HCT116 (cell line): ENCODE measurements around the gene OR10V1. TPM values are rescaled to one million over a fixed set of nuclear protein-coding genes. Genes with fewer than 3 reads are reported as not detected.
A peak's percentile ranks its signal among the peaks of the same experiment; 100 is the strongest.

Experiments used
- ATAC-seq: fragments of 200-7000 bp; cut with Tn5 transposase; 2 replicates; pipeline ENCODE4 v1.9.1; 2020; ENCODE audit warnings: mild to moderate bottlenecking, moderate library complexity
- BruUV-seq: library from RNA; stranded (reverse); fragments of 400-500 nt; replicated peaks from 2 replicates; lab custom pipeline; 2021; lab: Mats Ljungman, UMichigan
- CTCF ChIA-PET: fragments of 300-600 bp; sonication (Branson Sonifier 250); formaldehyde crosslinking; loops from one replicate; lab custom pipeline; 2021; ENCODE audit warnings: antibody characterized with exemption; lab: Charles Lee
- POLR2A ChIA-PET: fragments of 300-600, 350-600 bp; sonication (Branson Sonifier 250); formaldehyde crosslinking; loops from one replicate; lab custom pipeline; 2021; ENCODE audit warnings: antibody characterized with exemption; lab: Charles Lee
- RAD21 ChIA-PET, 2 experiments: fragments of 300-600 bp; sonication (Branson Sonifier 250); formaldehyde crosslinking; loops; one replicate each; lab custom pipeline; 2023; ENCODE audit warnings: low total read pairs in 2 of 2; ENCODE audit not compliant: uncharacterized antibody in 2 of 2, unreplicated experiment in 2 of 2, low non-redundant PET in 1 of 2; lab: Charles Lee
- DNase-seq: peaks from one replicate; pipeline ENCODE4 v3.0.0-alpha.2; 2010; ENCODE audit warnings: low read depth, low spot score
- H2AFZ ChIP-seq: fragments of 200-600 bp; shearing (Covaris generic), sonication (generic); 2 replicates; pipeline ENCODE4 v1.6.1; 2017; ENCODE audit warnings: low read depth, mixed run types, mixed read lengths, antibody characterized with exemption, low read length; ENCODE audit not compliant: poor library complexity, severe bottlenecking
- H3K27ac ChIP-seq: 2 replicates; pipeline ENCODE4 v1.5.1; 2012; ENCODE audit warnings: low read depth, low read length
- H3K27me3 ChIP-seq: fragments of 200-600 bp; sonication (generic); 2 replicates; pipeline ENCODE4 v1.6.1; 2016; ENCODE audit warnings: mixed run types, low read length, mixed read lengths; ENCODE audit not compliant: insufficient read depth
- H3K36me3 ChIP-seq, 2 experiments: fragments of 200-500 bp in 1 of 2; fragments of 200-600 bp in 1 of 2; sonication (Bioruptor generic) in 1 of 2; sonication (generic) in 1 of 2; 2 replicates each; pipeline versions ENCODE4 v1.5.1 to v1.6.1; 2014 to 2016; ENCODE audit warnings: low read length in 2 of 2, inconsistent platforms in 1 of 2, mixed read lengths in 1 of 2, mixed run types in 1 of 2; ENCODE audit not compliant: insufficient read depth in 2 of 2, control insufficient read depth in 1 of 2
- H3K4me1 ChIP-seq, 2 experiments: fragments of 200-600 bp in 1 of 2; sonication (generic) in 1 of 2; 2 replicates each; pipeline versions ENCODE4 v1.5.1 to v1.6.1; 2012 to 2017; ENCODE audit warnings: low read length in 2 of 2, inconsistent platforms in 1 of 2, mild to moderate bottlenecking in 1 of 2, mixed read lengths in 1 of 2, mixed run types in 1 of 2, moderate library complexity in 1 of 2; ENCODE audit not compliant: insufficient read depth in 2 of 2, control insufficient read depth in 1 of 2
- H3K4me2 ChIP-seq: fragments of 200-600 bp; sonication (generic); 2 replicates; pipeline ENCODE4 v1.6.1; 2017; ENCODE audit warnings: mixed run types, low read length, mixed read lengths
- H3K4me3 ChIP-seq, 2 experiments: fragments of 200-600 bp in 1 of 2; sonication (generic) in 1 of 2; replicated peaks in 1 of 2; 2 replicates each; pipeline ENCODE4 v1.5.1; 2011 to 2016; ENCODE audit warnings: low read length in 2 of 2, control low read depth in 1 of 2, low read depth in 1 of 2, mild to moderate bottlenecking in 1 of 2, mixed read lengths in 1 of 2, mixed run types in 1 of 2
- H3K79me2 ChIP-seq: fragments of 200-600 bp; sonication (generic); 2 replicates; pipeline ENCODE4 v1.6.1; 2017; ENCODE audit warnings: mild to moderate bottlenecking, mixed run types, low read length, moderate library complexity, mixed read lengths; ENCODE audit not compliant: insufficient read depth
- H3K9ac ChIP-seq: fragments of 200-600 bp; sonication (generic); 2 replicates; pipeline ENCODE4 v1.6.1; 2016; ENCODE audit warnings: low read length, mixed read lengths
- H3K9me2 ChIP-seq: fragments of 200-600 bp; sonication (generic), shearing (Covaris generic); 2 replicates; pipeline ENCODE4 v1.6.1; 2017; ENCODE audit warnings: mixed run types, mild to moderate bottlenecking, moderate library complexity; ENCODE audit not compliant: insufficient read depth
- H3K9me3 ChIP-seq, 2 experiments: fragments of 200-500 bp in 1 of 2; fragments of 200-600 bp in 1 of 2; sonication (Bioruptor generic) in 1 of 2; sonication (generic) in 1 of 2; 2 replicates each; pipeline ENCODE4 v1.6.1; 2014 to 2017; ENCODE audit warnings: low read length in 2 of 2, mixed read lengths in 2 of 2, inconsistent platforms in 1 of 2, low read depth in 1 of 2, mild to moderate bottlenecking in 1 of 2, mixed run types in 1 of 2, moderate library complexity in 1 of 2; ENCODE audit not compliant: control insufficient read depth in 1 of 2, insufficient read depth in 1 of 2
- H4K20me1 ChIP-seq: fragments of 200-600 bp; sonication (generic), shearing (Covaris generic); 2 replicates; pipeline ENCODE4 v1.6.1; 2017; ENCODE audit warnings: mixed run types, mild to moderate bottlenecking, moderate library complexity; ENCODE audit not compliant: insufficient read depth
- CTCF ChIP-seq, 3 experiments: fragments of 200-600 bp in 1 of 3; sonication (generic) in 1 of 3; IDR thresholded peaks in 2 of 3; conservative IDR thresholded peaks in 1 of 3; 2 replicates each; pipeline ENCODE4 v1.5.1; 2012 to 2017; ENCODE audit warnings: low read depth in 2 of 3, low read length in 2 of 3, antibody characterized with exemption in 1 of 3, borderline replicate concordance in 1 of 3, control low read depth in 1 of 3, mild to moderate bottlenecking in 1 of 3, mixed read lengths in 1 of 3, mixed run types in 1 of 3, moderate library complexity in 1 of 3; ENCODE audit not compliant: insufficient read depth in 1 of 3
- EGR1 ChIP-seq: IDR thresholded peaks from 2 replicates; pipeline ENCODE4 v1.6.1; 2012; ENCODE audit warnings: low read depth
- ELF1 ChIP-seq: IDR thresholded peaks from 2 replicates; pipeline ENCODE4 v1.6.1; 2012; ENCODE audit warnings: low read depth, borderline replicate concordance
- EZH2 ChIP-seq: fragments of 200-600 bp; sonication (generic); IDR thresholded peaks from 2 replicates; pipeline ENCODE4 v1.6.1; 2017; ENCODE audit warnings: antibody characterized with exemption, mixed run types
- FOSL1 ChIP-seq: IDR thresholded peaks from 2 replicates; pipeline ENCODE4 v1.6.1; 2012; ENCODE audit warnings: low read depth
- POLR2AphosphoS5 ChIP-seq: IDR thresholded peaks from 2 replicates; pipeline ENCODE4 v1.6.1; 2011; ENCODE audit warnings: mild to moderate bottlenecking, low read depth, low read length, moderate library complexity
- SIN3A ChIP-seq: IDR thresholded peaks from 2 replicates; pipeline ENCODE4 v1.6.1; 2012; ENCODE audit warnings: low read depth
- SP1 ChIP-seq: IDR thresholded peaks from 2 replicates; pipeline ENCODE4 v1.6.1; 2012; ENCODE audit warnings: low read depth
- SRF ChIP-seq: IDR thresholded peaks from 2 replicates; pipeline ENCODE4 v1.6.1; 2012; ENCODE audit warnings: low read depth
- ZFX ChIP-seq: fragments of 450-650 bp; IDR thresholded peaks from 2 replicates; pipeline ENCODE4 v1.6.1; 2017
- ZNF274 ChIP-seq: fragments of 200-500 bp; sonication (Bioruptor generic); IDR thresholded peaks from 2 replicates; pipeline ENCODE4 v1.6.1; 2014; ENCODE audit warnings: mild to moderate bottlenecking, low read depth, low read length, inconsistent platforms
- intact Hi-C: fragments of 100-400 bp; cut with micrococcal nuclease; formaldehyde crosslinking; loops from 2 replicates; pipeline ENCODE4 v1.10.0; 2022
- total RNA-seq: library from RNA; stranded (reverse); gene quantifications from one replicate; pipeline ENCODE4 v1.2.1, GENCODE V29; 2021; ENCODE audit not compliant: unreplicated experiment

The OR10V1 gene
- total RNA-seq, 1 experiment from 2014 or later: not detected

- no peak for TF ChIP-seq CTCF (IDR thresholded peaks at IDR 0.05 in 2 of 3, conservative IDR thresholded peaks at IDR 0.05 in 1 of 3; ENCODE audit: borderline replicate concordance in 1 of 3, insufficient read depth in 1 of 3, low read depth in 2 of 3, low read length in 2 of 3)
- no peak for TF ChIP-seq ZFX
- TF ChIP-seq ELF1: no peak
- TF ChIP-seq SIN3A: no peak
- TF ChIP-seq EGR1: no peak
- TF ChIP-seq ZNF274: no peak
Observed at GRCh38 chr11:59758401-59759037, 44.9 kb upstream of the OR10V1 start (continued).

GRCh38 chr11:59756845-59757244 lies 43.2 kb upstream of the OR10V1 start:
- Histone ChIP-seq H3K4me2 (peak overlapping the region; percentile 96), H3K27me3 (no peaks in the 10 kb centered on the region), H3K79me2 (peaks cover 65% of the 10 kb centered on the region), H3K36me3 (no peaks in the 10 kb centered on the region), H3K27ac (peak overlapping the region; percentile 84; the same call in 1 of the 2 replicates), H3K9ac (peak overlapping the region; percentile 69), H3K4me3 (peak overlapping the region; percentile 87 to 90), H4K20me1 (no peaks in the 10 kb centered on the region), H3K4me1 (peaks cover 9 to 30% of the 10 kb centered on the region in 2 experiments), H2AFZ (no peak overlapping the region), H3K9me2 (no peaks in the 10 kb centered on the region), H3K9me3 (no peaks in the 10 kb centered on the region)
- DNase-seq (peak; percentile 26), ATAC-seq (peak; percentile 39)
- intact Hi-C loops: loop anchor here (5.0 to 10.0 kb wide), 2 partner anchors 205 to 378 kb away; no protein-coding TSS in a partner anchor
- no TSS peak for BruUV-seq
- ChIA-PET CTCF (interaction anchor here (1.0 to 4.1 kb wide), 2 partner anchors 30 to 44 kb away, joined by 3 to 40 read pairs; no protein-coding TSS in a partner anchor), POLR2A (interaction anchor here (1.1 to 3.6 kb wide), 3 partner anchors 19 to 88 kb away, joined by 4 to 15 read pairs (median 6); partner anchors contain the start of gene PATL1), RAD21 (no interaction called here)
- no peak for TF ChIP-seq EZH2
- no peak for TF ChIP-seq POLR2AphosphoS5
- no peak; the same call in 1 of the 2 replicates for TF ChIP-seq SP1
- TF ChIP-seq SRF: 0 out of 2 replicates have a peak, but pooled peaks have one; percentile 14
- TF ChIP-seq FOSL1: peak; percentile 46; the same call in 1 of the 2 replicates
